ENCODE data around the gene MYL7.
A peak's percentile ranks its signal among the peaks of the same experiment; 100 is the strongest.

Gene MYL7

DNA sequence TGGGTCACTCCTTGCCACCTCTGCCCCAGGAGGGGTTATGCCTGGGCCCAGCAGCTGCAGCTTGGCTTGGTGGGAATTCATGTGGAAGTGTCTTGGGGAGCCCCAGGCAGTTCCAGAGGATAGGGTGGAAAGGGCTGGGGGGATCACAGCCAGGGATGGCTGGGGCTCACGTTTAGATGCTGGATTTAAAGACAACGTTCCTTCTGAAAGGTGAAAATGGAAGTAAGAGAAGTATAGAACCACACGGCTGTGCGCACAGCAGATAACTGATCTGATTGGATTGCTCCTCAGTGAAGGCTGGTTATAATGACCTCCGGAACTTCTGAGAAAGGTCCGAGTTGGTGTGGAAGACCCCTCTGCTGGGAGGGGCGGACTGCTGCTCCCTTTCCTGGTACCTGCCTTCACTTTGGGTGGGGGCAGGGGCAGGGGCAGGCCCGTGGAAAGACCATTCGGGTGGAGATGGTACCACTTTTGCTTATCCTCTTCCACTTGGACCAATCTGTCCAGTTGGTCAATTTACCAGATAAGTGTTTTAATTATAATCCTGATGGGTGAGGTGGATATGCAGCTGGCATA is 7.9 kb upstream of the MYL7 start:
- H3K36me3 ChIP-seq (ENCODE audit: control insufficient read depth in 4 of 4, insufficient read depth in 4 of 4, low read length in 3 of 4) = no peaks in the 10 kb centered on the region
- POLR2A ChIA-PET = no interaction called here
- no peak overlapping the region for H3K4me3 ChIP-seq (ENCODE audit: control insufficient read depth in 1 of 7, extremely low read depth in 1 of 7, insufficient read depth in 4 of 7, low read depth in 2 of 7, low read length in 6 of 7)
- no peak overlapping the region for H3K27ac ChIP-seq (ENCODE audit: insufficient read depth in 1 of 2, low read depth in 1 of 2, low read length in 2 of 2, poor library complexity in 1 of 2, severe bottlenecking in 2 of 2)
- no peak for DNase-seq
- CTCF ChIA-PET = interaction anchor here (0.9 to 1.3 kb wide), 2 partner anchors 9 to 11 kb away, joined by 3 to 5 read pairs; no protein-coding TSS in a partner anchor
- 97% methylated on average over 7 of the region's 9 CpGs for WGBS (ENCODE audit: insufficient coverage)
- peaks cover 0 to 5% (median 0%) of the 10 kb centered on the region in 5 experiments for H3K9me3 ChIP-seq (ENCODE audit: control extremely low read depth in 1 of 5, control insufficient read depth in 4 of 5, insufficient read depth in 2 of 5, low read depth in 1 of 5, low read length in 4 of 5)
- peaks cover 0 to 15% (median 11%) of the 10 kb centered on the region in 4 experiments for H3K4me1 ChIP-seq (ENCODE audit: control extremely low read depth in 1 of 4, control insufficient read depth in 4 of 4, insufficient read depth in 4 of 4, low read length in 3 of 4)
- peaks cover 0 to 36% (median 19%) of the 10 kb centered on the region in 5 experiments for H3K27me3 ChIP-seq (replicated peaks in 2 of 5; ENCODE audit: control insufficient read depth in 4 of 5, insufficient read depth in 5 of 5, low read length in 4 of 5)

DNA sequence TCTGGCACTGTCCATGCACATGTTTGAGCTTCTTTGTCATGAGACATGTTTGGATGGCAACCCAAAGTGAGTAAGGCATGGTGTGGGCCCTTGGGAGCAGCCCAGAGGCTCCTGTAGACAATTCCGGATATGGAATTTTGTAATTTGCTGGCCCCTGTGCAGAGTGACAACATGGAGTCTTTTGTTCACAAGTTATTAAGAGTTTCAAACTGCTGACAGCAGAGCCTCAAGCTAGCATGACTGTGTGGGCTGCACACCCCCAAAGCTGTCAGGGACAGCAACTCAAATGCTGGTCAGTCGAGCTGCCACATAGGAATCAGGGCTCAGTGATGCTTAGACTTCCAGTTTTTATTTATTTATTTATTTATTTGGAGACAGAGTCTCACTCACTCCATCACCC is 7.0 kb upstream of the MYL7 start:
- ChIA-PET POLR2A (no interaction called here), CTCF (interaction anchor here (1.3 kb wide), 1 partner anchor 10 kb away, joined by 5 read pairs; no protein-coding TSS in a partner anchor)
- 94% methylated on average over 2 of the region's 2 CpGs for WGBS (ENCODE audit: insufficient coverage)
- peaks cover 0 to 39% (median 19%) of the 10 kb centered on the region in 5 experiments for H3K27me3 ChIP-seq (replicated peaks in 2 of 5; ENCODE audit: control insufficient read depth in 4 of 5, insufficient read depth in 5 of 5, low read length in 4 of 5)
- no peaks in the 10 kb centered on the region for H3K36me3 ChIP-seq (ENCODE audit: control insufficient read depth in 4 of 4, insufficient read depth in 4 of 4, low read length in 3 of 4)
- peaks cover 0 to 5% (median 0%) of the 10 kb centered on the region in 5 experiments for H3K9me3 ChIP-seq (ENCODE audit: control extremely low read depth in 1 of 5, control insufficient read depth in 4 of 5, insufficient read depth in 2 of 5, low read depth in 1 of 5, low read length in 4 of 5)
- peaks cover 0 to 15% (median 11%) of the 10 kb centered on the region in 4 experiments for H3K4me1 ChIP-seq (ENCODE audit: control extremely low read depth in 1 of 4, control insufficient read depth in 4 of 4, insufficient read depth in 4 of 4, low read length in 3 of 4)
- H3K4me3 ChIP-seq (ENCODE audit: control insufficient read depth in 1 of 7, extremely low read depth in 1 of 7, insufficient read depth in 4 of 7, low read depth in 2 of 7, low read length in 6 of 7) = no peak overlapping the region
- no peak overlapping the region for H3K27ac ChIP-seq (ENCODE audit: insufficient read depth in 1 of 2, low read depth in 1 of 2, low read length in 2 of 2, poor library complexity in 1 of 2, severe bottlenecking in 2 of 2)
- no peak for DNase-seq

DNA sequence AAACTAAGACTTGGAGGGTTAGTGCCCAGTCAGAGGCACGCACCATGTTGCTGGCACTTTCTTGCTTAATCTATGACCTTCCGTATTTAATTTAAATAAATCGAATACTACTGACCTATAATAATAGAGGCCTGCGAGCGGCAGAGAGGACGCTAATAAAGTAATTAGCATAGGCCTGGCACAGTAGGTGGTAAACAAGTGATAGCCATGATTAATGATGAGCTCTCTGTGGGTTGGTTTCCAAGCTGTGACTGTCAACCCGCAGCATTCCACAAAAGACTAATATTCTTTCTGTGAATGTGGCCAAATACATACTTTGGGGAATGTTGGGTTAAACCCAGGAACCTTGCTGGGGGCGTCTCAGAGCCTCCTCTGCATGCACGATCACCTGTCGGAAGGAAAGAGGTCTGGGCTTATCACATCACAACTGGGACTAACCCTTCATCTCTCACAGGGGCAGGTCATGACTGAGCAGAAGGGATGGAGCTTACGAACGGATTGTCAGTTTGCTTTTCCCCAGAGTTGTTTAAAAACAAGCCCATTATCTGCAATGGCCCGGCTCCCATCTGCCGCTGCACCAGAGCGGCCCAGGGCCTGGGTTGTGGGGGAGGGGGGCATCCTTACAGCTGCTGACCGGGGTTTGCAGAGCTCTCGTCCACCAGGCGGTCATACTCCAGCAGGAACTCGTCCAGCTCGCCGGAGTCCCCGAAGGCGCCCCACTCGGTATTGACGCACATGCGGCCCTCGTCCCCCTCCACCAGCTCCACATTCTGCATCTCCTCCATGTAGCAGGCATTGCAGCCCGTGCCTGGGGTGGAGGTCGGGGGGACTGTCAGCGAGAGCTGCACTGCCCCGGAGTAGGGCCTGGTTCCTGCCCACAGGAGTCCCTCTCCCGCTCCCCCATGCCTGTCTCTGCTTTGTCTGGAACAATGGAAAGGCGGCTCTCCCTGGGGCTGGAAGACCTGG is 6.2 kb upstream of the MYL7 start:
- H3K27me3 ChIP-seq (replicated peaks in 2 of 5; ENCODE audit: control insufficient read depth in 4 of 5, insufficient read depth in 5 of 5, low read length in 4 of 5) = peaks cover 0 to 39% (median 19%) of the 10 kb centered on the region in 5 experiments
- DNase-seq = no peak
- no peaks in the 10 kb centered on the region for H3K36me3 ChIP-seq (ENCODE audit: control insufficient read depth in 4 of 4, insufficient read depth in 4 of 4, low read length in 3 of 4)
- ChIA-PET CTCF (interaction anchor here (1.1 kb wide), 2 partner anchors 16 to 34 kb away, joined by 3 to 4 read pairs; no protein-coding TSS in a partner anchor), POLR2A (no interaction called here)
- peaks cover 0 to 15% (median 11%) of the 10 kb centered on the region in 4 experiments for H3K4me1 ChIP-seq (ENCODE audit: control extremely low read depth in 1 of 4, control insufficient read depth in 4 of 4, insufficient read depth in 4 of 4, low read length in 3 of 4)
- peaks cover 0 to 5% (median 0%) of the 10 kb centered on the region in 5 experiments for H3K9me3 ChIP-seq (ENCODE audit: control extremely low read depth in 1 of 5, control insufficient read depth in 4 of 5, insufficient read depth in 2 of 5, low read depth in 1 of 5, low read length in 4 of 5)
- H3K27ac ChIP-seq (ENCODE audit: insufficient read depth in 1 of 2, low read depth in 1 of 2, low read length in 2 of 2, poor library complexity in 1 of 2, severe bottlenecking in 2 of 2) = no peak overlapping the region
- H3K4me3 ChIP-seq (ENCODE audit: control insufficient read depth in 1 of 7, extremely low read depth in 1 of 7, insufficient read depth in 4 of 7, low read depth in 2 of 7, low read length in 6 of 7) = no peak overlapping the region
- 91% methylated on average over 17 of the region's 33 CpGs for WGBS (ENCODE audit: insufficient coverage)

DNA sequence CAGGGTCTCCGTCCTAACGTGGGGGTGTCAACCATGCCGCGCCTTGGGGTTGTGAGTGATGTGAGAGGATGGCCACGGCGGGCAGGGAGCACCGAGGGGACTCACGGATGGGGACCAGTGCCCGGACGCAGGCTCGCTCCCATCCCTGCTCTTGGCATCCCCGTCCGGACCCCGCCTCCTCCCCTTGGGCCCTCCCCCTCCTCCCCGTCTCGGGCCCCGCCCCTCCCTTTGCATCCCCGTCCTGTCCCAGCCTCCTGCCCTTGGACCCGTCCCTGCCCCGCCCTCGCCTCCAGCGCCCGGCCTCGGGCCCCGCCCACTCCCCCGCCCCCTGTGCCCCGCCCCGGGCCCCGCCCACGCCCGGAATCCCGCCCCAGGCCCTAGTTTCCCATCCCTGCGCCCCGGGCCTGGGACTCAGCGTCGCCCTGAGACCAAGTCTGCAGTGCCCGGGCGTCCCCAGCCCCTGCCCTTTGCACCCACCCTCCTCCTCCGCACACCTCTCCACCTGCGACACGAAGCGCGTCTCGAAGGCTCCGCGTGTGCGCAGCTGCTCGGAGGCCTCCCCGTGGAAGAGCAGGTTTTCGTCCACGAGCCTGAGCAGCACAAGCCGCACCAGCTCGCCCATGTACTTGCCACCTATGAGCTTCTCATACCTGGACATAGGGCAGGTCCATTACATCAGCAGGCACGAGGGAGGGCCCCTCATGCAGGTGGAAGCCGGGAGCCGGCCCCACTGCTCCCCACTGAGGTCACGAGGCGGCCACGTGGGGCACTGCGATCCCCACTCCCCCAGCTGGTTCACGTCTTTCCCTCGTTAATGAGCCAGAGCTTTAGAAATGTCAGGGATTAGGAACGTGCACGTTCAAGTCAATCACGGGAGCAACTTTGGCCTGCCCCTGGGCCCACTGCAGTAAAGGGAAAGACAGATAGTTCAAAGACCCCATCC is 5.1 kb upstream of the MYL7 start:
- peaks cover 0 to 41% (median 19%) of the 10 kb centered on the region in 5 experiments for H3K27me3 ChIP-seq (replicated peaks in 2 of 5; ENCODE audit: control insufficient read depth in 4 of 5, insufficient read depth in 5 of 5, low read length in 4 of 5)
- ChIA-PET CTCF (no interaction called here), POLR2A (no interaction called here)
- peaks cover 0 to 15% (median 11%) of the 10 kb centered on the region in 4 experiments for H3K4me1 ChIP-seq (ENCODE audit: control extremely low read depth in 1 of 4, control insufficient read depth in 4 of 4, insufficient read depth in 4 of 4, low read length in 3 of 4)
- H3K27ac ChIP-seq (ENCODE audit: insufficient read depth in 1 of 2, low read depth in 1 of 2, low read length in 2 of 2, poor library complexity in 1 of 2, severe bottlenecking in 2 of 2) = no peak overlapping the region
- 26% methylated on average over 40 of the region's 65 CpGs for WGBS (ENCODE audit: insufficient coverage)
- peak; percentile 38 to 67 (median 64) for DNase-seq
- no peaks in the 10 kb centered on the region for H3K36me3 ChIP-seq (ENCODE audit: control insufficient read depth in 4 of 4, insufficient read depth in 4 of 4, low read length in 3 of 4)
- peaks cover 0 to 5% (median 0%) of the 10 kb centered on the region in 5 experiments for H3K9me3 ChIP-seq (ENCODE audit: control extremely low read depth in 1 of 5, control insufficient read depth in 4 of 5, insufficient read depth in 2 of 5, low read depth in 1 of 5, low read length in 4 of 5)
- H3K4me3 ChIP-seq (ENCODE audit: control insufficient read depth in 1 of 7, extremely low read depth in 1 of 7, insufficient read depth in 4 of 7, low read depth in 2 of 7, low read length in 6 of 7) = peak overlapping the region in 5 of 7 experiments; percentile 38 to 71 (median 63)

DNA sequence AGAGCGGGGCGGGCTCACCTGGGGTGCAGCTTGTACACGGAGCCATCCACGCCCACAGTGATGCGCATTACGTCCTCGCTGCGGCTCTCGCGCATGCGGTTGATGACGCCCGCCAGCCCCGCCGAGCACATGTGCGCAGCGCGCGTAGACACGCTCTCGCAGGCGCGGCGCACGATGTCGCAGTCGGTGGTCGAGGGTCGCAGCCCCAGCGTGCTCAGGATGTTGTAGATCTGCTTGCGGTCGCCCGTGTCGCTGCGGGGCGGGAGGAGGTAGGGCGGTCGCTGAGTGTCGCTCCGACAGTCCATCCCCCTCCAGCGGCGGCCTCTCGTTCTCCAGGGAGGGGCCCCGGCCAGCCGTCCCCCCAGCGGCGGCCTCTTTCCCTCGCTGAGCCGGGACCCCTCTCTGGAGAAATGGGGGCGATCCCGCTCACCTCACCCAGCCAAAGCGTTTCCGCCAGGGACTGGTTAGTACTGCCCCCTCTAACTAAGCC is 4.4 kb upstream of the MYL7 start:
- ChIA-PET POLR2A (no interaction called here), CTCF (no interaction called here)
- Histone ChIP-seq H3K9me3 (ENCODE audit: control extremely low read depth in 1 of 5, control insufficient read depth in 4 of 5, insufficient read depth in 2 of 5, low read depth in 1 of 5, low read length in 4 of 5) (peaks cover 0 to 5% (median 0%) of the 10 kb centered on the region in 5 experiments), H3K4me3 (ENCODE audit: control insufficient read depth in 1 of 7, extremely low read depth in 1 of 7, insufficient read depth in 4 of 7, low read depth in 2 of 7, low read length in 6 of 7) (peak overlapping the region in 5 of 7 experiments; percentile 38 to 71 (median 63)), H3K27me3 (replicated peaks in 2 of 5; ENCODE audit: control insufficient read depth in 4 of 5, insufficient read depth in 5 of 5, low read length in 4 of 5) (peaks cover 0 to 41% (median 19%) of the 10 kb centered on the region in 5 experiments), H3K4me1 (ENCODE audit: control extremely low read depth in 1 of 4, control insufficient read depth in 4 of 4, insufficient read depth in 4 of 4, low read length in 3 of 4) (peaks cover 0 to 15% (median 11%) of the 10 kb centered on the region in 4 experiments), H3K27ac (ENCODE audit: insufficient read depth in 1 of 2, low read depth in 1 of 2, low read length in 2 of 2, poor library complexity in 1 of 2, severe bottlenecking in 2 of 2) (no peak overlapping the region), H3K36me3 (ENCODE audit: control insufficient read depth in 4 of 4, insufficient read depth in 4 of 4, low read length in 3 of 4) (no peaks in the 10 kb centered on the region)
- 11% methylated on average over 49 of the region's 53 CpGs for WGBS (ENCODE audit: insufficient coverage)
- peak; percentile 31 to 76 (median 73) for DNase-seq

DNA sequence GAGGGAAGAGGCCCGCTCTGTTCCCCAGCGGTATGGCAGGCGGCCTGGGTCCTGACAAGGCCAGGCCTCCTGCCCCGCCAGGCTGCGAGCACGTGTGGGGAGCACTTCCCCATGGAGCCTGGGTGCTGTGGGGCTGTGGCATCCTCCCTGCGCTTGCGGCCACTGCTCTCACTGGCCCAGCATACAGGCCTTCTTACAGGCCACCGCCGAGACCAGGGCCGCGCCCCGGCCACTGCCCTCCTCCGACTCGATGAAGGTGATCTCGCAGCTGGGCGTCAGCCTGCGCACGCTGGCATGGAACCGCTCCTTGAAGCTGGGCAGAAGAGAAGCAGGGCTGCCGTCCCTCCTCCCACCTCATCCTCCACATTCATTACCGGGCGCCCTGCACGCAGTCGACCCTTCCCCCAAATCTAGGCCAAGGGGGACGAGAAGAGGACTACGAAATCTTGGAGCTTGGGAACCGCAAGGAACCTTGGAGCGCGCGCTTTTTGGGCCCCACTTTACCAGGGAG is 3.9 kb upstream of the MYL7 start:
- ChIA-PET CTCF (no interaction called here), POLR2A (no interaction called here)
- peaks cover 0 to 5% (median 0%) of the 10 kb centered on the region in 5 experiments for H3K9me3 ChIP-seq (ENCODE audit: control extremely low read depth in 1 of 5, control insufficient read depth in 4 of 5, insufficient read depth in 2 of 5, low read depth in 1 of 5, low read length in 4 of 5)
- no peaks in the 10 kb centered on the region for H3K36me3 ChIP-seq (ENCODE audit: control insufficient read depth in 4 of 4, insufficient read depth in 4 of 4, low read length in 3 of 4)
- H3K27me3 ChIP-seq (replicated peaks in 2 of 5; ENCODE audit: control insufficient read depth in 4 of 5, insufficient read depth in 5 of 5, low read length in 4 of 5) = peaks cover 0 to 37% (median 19%) of the 10 kb centered on the region in 5 experiments
- no peak for DNase-seq
- no peak overlapping the region for H3K27ac ChIP-seq (ENCODE audit: insufficient read depth in 1 of 2, low read depth in 1 of 2, low read length in 2 of 2, poor library complexity in 1 of 2, severe bottlenecking in 2 of 2)
- H3K4me1 ChIP-seq (ENCODE audit: control extremely low read depth in 1 of 4, control insufficient read depth in 4 of 4, insufficient read depth in 4 of 4, low read length in 3 of 4) = peaks cover 0 to 15% (median 11%) of the 10 kb centered on the region in 4 experiments
- WGBS (ENCODE audit: insufficient coverage) = 74% methylated on average over 30 of the region's 31 CpGs
- H3K4me3 ChIP-seq (ENCODE audit: control insufficient read depth in 1 of 7, extremely low read depth in 1 of 7, insufficient read depth in 4 of 7, low read depth in 2 of 7, low read length in 6 of 7) = peak overlapping the region in 3 of 7 experiments; percentile 38 to 71 (median 63)

All from common myeloid progenitor, CD34-positive (primary cell).